NCI-H1436 (cell line): ENCODE data around the gene ERV3-1.
"Not testable (repeated sequence)": the region's sequence is repeated elsewhere in the genome, so short reads cannot be mapped to it uniquely, and the experiment has no call there.

Experiments
- DNase-seq: peaks from one replicate; lab custom pipeline; 2025; lab: John Stamatoyannopoulos, UW

ERV3-1 gene

DNA sequence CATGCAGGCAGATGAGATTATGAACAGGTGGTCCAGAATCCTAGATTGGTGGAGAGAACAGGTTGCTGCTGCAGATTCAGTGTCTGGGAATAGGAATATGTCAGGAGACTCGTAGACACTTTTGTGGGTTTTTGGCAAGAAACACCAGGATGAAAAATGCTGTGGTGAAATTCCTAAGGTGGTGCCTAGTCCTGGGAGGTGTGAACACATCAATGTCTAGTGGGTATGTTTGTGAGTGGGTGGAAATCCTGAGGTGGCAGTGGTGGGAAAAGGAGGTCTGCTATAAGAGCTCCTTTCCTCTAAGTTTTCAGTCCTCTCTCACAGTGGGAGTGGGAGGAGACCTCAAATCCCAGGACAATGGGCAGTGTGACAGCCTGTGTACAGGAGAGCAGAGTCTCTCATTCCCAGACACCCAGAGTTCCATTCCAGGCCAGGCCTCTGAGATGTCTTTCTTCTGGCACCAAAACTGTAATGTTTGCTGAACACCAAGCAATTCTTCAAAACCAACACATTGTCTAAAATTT is 5.1 kb downstream of the ERV3-1 start:
- DNase-seq, result no peak

DNA sequence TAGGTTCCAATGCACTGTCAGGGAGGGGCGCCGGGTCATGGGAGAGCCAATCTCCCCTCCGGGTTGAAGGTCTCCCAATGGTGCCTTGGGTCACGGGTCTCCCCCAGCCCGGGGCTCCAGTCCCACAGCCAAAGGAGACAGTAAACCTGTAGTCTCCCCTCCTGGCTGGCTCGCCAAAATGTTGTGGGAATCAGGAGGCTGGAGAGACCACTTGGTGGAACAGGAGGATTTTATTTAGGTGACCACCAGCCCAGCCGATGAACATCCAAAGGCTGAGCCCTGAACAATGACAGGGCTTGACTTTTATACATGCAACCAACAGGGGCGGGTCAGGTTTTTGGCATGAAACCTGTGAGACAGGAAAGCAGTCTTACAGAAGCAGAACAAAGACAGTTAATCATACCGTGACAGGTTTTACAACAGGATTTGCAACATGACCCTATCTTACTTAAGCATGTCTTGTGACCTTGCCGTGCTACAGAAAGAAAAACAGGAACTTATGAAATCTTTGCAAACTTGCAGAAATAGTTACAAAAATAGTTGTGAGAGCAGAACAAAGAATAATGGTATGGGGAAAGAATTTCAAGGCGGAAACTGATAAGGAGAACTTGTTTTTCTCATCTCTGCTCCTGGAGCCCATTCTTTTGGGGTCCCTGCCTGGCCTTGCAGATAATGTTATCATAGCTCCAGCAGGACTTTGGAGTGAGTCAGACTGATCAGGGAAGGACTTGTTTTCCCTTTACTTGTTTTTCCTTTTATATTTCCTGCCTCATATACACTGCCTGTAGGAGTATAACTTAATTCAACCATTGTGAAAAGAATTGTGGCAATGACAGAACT is 7.1 kb downstream of the ERV3-1 start:
- DNase-seq, result no peak

DNA sequence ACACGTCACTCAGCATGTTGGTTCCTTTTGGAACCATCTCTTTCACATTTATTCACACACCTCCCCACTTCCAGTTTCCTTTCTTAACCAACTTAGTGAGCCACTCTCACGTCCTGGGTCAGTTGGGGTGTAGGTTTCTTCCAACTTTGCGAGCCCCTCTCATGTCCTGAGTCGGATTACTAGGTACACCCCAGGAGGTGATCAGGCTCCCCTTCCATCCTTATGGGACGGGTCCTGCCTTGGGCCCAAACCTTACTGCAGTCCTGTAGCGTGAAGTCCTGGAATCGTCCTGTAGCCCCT is 7.7 kb downstream of the ERV3-1 start:
- DNase-seq, result no peak

DNA sequence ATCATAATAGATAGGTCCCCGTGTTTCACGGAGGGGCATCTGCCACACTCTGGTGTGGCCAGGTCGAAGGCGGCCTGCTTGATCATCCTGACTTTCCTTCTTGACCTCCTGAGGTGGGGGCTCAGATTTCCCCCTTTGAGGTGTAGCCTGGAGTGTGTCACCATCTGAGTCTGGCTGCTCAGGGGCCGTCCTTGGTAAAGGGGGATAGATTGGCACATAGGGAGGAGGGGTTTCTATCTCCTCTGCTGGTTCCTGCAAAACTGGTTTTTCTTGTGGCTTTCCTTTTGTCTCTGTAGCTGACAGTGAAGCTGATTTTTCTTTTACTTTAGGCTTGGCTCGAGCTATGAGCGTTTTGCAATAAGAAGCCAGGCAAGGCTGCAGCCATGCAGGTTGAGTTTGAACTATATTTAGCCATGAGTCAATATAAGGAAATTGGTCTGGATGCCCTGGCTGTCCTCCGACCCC is 8.5 kb downstream of the ERV3-1 start:
- no peak for DNase-seq

DNA sequence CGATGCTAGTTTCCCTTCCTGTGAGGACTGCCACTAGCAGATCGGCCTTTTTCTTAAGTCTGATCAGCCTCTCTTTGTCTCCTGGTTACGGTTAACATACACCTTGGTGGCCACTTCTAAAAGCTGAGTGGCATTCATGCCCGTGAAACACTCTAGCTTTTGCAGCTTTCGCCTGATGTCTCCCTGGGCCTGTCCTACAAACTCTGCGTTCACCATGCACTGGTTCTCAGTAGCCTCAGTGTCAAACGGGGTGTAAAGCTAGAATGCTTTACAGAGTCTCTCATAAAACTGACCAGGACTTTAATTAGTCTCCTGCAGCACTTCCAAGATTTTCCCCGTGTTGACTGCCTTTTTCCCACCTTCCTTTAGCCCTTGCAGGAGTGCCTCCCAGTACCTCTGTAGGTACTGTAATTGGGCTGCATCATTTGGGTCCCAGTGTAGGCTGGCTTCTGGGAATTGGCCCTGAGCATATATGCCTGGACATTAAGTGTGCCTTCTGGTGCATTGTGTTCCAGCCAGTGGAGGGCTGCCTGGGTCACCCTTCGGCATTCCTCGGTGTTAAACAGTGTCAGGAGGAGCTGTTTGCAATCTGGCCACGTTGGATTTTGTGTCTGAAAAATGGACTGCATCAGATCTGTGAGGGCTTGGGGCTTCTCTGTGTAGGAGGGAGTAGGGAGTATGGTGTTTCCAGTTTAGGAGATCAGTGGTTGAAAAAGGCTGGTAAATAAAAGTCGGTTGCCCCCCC is 9.2 kb downstream of the ERV3-1 start:
- no peak for DNase-seq

DNA sequence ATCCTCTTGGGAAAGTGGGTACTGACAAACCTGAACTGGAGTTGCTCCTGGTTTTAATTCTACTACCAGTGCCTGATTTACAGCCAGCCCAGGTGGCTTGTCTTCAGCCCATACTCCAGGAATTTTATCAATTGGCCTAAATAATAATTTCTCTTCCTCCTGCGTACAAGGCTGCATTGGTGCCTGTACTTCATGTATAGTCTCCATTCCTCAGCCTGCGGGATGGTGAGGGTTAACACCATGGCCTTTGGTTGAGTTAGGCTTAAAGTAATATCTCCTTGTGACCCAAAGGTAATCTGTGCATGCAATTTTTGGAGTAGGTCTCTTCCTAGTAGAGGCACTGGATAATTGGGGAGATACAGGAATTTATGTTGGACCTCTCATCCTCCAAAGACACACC is 10.2 kb downstream of the ERV3-1 start:
- DNase-seq, result no peak

DNA sequence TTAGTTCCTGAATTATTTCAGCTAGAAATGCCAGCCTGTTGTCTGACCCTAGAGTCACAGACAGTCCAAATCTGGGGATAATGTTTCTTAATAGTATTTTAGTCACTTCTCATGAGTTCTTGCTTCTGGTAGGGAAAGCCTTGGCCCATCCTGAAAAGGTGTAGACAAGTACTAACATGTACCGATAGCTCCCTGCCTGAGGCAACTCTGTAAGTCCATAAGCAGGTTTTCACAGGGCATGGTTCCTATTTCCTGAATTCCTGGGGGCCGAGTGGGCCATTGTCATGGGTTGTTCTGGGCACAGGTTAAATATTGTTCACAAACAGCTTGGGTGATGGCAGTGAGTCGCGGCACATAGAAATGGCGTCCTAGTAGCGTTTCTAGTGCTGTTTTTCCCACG is 12.6 kb downstream of the ERV3-1 start:
- no peak for DNase-seq

DNA sequence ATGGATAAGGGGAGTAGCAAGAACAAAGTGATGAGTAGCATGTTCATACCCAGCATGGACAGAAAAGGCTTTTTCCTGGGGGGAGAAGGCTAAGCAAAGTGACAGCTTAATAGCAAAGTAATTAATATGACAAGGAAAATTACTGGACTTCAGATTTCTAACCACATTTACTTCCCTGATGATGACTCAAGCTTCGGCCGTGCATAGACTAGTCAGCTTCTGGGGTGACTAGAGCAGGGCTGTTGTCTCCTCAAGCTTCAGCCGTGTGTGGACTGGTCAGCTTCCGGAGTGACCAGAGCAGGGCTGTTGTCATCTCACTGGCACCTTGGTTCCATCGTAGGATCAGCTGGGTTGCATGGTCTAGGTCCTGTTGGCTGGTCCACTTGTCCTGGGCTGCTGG is 13.5 kb downstream of the ERV3-1 start:
- DNase-seq, result no peak

DNA sequence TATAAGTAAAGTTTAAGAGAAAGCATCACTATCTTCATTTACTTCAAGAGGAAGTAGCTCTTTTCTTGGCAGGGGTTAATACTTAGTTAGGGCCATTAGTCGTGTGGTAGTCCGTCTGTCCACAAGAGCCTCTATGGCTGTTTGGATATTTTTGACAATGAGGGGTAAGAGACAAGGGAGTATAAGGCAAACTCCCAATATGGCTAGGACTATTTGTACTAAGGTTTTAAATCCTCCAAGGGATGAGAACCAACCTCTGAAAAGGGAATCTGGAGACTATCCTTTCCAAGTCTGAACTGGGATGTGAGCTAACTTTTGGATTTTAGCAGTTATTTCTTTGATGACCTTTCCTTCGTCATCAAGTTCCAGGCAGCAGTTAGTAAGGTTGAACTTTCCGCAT is 15.6 kb downstream of the ERV3-1 start, which contains the start of gene ZNF117:
Gene ZNF117, minus strand, starts transcription at position 101 of the 400 bp plus-strand sequence.
- no peak for DNase-seq

DNA sequence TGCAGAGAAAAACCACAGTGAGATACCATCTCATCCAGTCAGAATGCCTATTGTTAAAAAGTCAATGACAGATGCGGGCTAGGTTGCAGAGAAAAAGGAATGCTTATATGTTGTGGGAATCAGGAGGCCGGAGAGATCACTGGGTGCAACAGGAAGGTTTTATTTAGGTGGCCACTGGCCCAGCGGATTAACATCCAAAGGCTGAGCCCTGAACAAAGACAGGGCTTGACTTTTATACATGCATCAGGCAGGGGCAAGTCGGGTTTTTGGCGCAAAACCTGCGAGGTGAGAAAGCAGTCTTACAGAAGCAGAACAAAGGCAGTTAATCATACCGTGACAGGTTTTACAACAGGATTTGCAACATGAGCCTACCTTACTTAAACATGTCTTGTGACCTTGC is 16.3 kb downstream of the ERV3-1 start:
- no peak for DNase-seq

DNA sequence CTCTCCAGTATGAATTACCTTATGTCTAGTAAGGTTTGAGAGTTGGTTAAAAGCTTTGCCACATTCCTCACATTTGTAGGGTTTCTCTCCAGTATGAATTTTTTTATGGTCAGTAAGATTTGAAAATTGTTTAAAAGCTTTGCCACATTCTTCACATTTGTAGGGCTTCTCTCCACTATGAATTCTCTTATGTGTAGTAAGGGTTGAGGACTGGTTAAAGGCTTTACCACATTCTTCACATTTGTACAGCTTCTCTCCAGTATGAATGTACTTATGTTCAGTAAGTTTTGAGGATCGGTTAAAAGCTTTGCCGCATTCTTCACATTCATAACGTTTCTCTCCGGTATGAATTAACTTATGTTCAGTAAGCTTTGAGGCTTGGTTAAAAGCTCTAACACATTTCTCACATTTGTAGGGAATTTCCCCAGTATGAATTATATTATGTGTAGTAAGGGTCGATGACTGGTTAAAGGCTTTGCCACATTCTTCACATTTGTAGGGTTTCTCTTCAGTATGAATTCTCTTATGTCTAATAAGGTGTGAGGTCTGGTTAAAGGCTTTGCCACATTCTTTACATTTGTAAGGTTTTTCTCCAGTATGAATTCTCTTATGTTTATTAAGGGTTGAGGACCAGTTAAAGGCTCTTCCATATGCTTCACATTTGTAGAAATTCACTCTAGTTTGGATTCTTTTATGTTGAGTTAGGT is 27.8 kb downstream of the ERV3-1 start:
- DNase-seq, result no peak

DNA sequence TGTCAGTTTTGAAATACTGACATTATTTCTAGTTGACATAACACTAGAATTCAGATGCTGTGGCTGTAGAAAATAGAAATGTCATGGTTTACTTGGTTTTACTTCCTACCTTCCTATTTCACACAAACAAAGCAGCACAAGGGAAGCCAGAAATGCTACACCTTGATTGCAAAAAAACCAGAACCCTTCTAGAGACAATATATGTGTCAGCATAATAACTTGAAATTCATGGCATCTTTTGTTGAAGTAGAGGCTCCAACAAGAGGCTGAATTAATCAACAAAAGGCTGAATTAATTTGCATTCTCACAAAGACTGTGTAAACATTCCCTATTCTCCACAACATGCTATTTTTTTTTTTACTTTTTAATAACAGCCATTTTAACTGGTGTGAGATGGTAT is 40.9 kb downstream of the ERV3-1 start:
- no peak for DNase-seq

DNA sequence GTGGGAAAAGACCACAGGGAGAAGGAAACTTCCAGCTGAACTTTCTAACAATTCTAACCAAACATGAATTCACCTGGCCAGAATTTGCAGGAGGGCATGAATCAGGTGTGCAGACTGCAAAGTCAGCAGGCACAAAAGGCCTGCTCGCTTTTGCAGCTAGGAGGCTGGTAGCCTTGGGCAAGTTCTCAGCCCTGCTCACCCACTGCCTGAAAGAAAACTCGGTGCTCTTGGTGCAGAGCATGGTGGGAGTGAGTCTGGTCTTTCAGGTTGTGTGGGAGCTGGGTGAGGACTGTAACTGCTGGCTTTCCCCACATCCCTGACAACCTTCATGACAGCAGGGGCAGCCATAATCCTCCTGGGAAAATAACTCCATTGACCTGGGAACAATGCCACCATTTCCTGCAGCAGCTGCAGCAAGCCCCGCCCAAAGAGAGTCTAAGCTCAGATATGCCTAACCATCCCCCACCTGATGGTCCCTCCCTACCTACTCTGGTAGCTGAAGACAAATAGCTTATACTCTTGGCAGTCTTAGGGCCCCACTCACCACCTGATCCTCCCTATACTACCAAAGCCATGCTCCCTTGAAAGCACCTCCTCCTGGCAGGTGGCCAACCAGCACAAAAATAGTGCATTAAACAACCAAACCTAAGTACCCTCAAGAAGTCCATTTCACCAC is 47.3 kb downstream of the ERV3-1 start:
- peak; percentile 50 for DNase-seq

DNA sequence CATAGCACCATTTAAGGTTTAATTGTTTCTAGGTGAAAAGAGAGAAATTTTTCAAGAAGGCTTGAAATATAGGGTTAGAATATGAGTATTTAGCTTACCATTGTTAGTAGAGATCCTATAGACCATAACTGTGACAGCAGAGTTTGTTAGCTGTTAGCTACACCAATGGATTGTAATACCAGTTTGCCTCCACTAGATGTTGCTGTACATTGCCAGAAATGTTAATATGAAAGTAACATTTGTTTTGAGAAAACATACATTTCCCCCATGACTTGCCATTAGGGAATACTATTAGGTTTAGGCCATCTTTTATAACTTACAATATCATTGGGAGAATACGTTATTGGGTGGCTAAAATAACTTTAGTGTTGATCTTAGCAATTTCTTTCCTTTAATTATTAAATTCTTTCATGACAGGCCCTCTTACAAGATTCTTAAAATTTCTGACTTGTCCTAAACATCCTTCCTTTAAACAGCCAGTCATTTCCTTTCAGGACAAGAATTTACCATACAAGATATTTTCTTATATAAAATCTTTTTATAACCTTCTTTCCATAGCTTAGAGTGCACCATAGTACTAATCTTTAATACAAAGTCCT is 55.1 kb downstream of the ERV3-1 start:
- peak; percentile 4 for DNase-seq

DNA sequence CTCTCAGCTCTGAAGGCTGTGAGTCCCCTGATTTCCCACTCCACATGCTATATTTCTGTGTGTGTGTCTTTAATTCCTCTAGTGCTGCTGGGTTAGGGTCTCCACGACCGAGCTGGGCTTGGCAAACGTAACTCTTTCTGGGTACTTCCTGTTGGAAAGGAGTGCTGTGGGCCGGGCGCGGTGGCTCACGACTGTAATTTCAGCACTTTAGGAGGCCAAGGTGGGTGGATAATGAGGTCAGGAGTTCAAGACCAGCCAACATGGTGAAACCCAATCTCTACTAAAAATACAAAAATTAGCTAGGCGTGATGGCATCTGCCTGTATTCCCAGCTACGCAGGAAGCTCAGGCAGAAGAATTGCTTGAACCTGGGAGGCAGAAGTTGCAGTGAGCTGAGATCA is 55.8 kb downstream of the ERV3-1 start:
- not testable (repeated sequence) for DNase-seq

DNA sequence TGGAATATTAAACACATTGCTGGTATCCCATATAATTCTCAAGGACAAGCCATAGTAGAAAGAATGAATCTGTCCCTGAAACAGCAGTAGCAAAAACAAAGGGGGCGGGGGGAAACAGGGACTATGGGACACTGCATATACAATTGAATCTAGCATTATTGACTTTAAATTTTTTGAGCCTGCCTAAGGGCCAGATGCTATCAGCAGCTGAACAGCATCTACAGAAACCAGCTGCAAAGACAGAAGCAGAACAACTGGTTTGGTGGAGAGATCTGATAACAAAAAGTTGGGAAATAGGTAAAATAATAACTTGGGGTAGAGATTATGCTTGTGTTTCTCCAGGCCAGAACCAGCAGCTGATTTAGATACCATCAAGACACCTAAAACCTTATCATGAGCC is 57.7 kb downstream of the ERV3-1 start:
- not testable (repeated sequence) for DNase-seq

DNA sequence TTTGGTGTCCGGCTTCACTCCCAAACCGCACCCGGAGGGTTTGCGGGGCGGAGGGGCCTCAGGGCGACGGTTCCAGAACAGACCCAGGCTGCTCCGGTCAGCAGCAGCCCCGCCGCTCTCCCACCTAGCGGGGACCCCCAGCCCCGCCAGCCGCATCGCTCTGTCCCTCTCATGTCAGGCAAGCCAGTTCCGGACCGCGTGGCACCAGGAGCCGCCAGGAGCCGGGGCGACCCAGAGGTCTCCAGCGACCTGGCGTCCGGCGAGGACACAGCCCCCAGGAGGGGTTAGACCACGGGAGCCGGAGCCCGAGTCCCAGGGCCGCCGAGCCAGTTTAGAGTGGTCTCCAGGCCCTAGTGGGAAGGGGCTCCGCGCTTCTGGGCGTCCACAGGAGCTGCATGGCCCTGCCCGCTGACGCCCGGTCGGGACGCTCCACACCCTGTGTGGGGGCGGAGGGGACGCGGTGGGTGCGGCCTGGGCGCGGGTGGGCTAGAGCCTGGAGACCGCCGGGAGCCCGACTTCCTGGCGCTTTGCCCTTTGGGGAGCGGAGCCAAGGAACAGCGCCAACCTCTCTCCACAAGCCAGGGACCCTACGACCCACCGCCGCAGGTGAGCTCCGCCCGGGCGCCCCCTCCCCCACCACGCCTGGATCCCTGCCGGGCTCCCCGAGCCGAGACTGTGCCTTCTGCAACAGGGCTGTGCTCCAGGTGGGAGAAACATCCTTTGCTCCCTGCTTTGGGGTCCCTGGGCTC is 59.1 kb downstream of the ERV3-1 start:
- DNase-seq, result no peak

DNA sequence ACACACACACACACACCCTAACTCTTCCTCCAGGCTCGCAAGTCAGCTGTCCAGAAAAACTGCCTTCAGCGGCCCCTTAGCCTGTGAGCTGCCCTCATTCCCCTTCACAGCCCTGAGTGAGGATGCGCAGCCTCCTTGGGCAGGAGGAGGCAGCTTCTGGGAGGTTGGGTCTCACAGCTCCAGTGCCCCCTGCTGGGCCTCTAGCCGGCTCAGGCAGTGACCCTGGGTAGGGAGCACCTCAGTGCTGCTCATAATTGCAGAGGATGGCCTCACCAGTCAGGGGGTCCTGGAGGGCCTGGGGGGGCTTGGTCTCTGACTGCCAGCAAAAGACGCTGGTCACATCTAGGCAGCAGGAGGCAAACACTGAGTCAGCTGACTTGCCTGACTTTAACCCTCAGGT is 59.7 kb downstream of the ERV3-1 start:
- peak; percentile 37 for DNase-seq

DNA sequence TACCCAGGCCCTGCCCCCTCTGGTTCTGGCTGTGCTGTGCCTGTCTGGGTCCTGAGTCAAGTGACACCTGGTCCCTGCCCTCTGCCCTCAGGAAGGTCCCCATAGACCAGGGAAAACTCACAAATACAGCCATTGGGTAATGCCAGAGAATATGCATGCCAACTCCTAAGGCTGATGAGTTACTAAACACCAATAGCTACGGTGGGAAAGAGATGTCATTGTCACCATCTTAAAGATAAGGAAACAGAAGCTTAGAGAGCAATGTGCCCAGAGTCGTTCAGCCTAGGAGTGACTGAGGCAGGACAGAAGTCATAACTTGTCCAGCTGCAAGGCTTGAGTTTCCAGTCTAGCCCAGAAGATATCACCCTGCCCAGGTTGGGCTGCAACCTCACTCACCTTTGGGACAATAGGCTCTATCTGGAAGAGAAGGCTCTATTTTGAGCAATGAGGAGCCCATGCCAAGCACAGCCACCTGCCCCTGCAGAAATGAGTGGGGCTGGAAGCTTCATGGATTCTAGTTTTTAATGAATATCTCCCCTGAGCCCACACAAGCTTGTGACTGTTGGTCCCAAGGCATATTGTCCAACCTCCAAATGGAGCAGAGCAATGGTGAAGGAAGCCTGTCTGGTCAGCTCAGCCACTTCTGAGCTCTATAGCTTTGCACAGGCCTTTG is 60.8 kb downstream of the ERV3-1 start:
- DNase-seq, result no peak
